Natural killer cell (primary cell): ENCODE results near the gene AOC2. TPM values are rescaled to one million over a fixed set of nuclear protein-coding genes. Genes with fewer than 3 reads are reported as not detected.

ENCODE experiments used
- ATAC-seq, 3 donors: fragments of 150-1000 bp in 2 of 3; fragments of 200-7000 bp in 1 of 3; cut with Tn5 transposase; 1 replicate in 1 of 3; 2 replicates in 2 of 3; pipeline ENCODE4 v1.10.0; 2021; ENCODE audit warnings: mild to moderate bottlenecking in 2 of 3, moderate library complexity in 2 of 3
- DNase-seq, 2 donors: peaks; one replicate each; pipeline versions ENCODE4 v3.0.0 to v3.0.0-alpha.2; 2013 to 2021; ENCODE audit warnings: mixed read lengths in 1 of 2
- H3K27ac ChIP-seq: one replicate; pipeline ENCODE4 v1.5.1; 2013; ENCODE audit warnings: mild to moderate bottlenecking, low read length
- H3K27me3 ChIP-seq: one replicate; pipeline ENCODE4 v1.6.1; 2013; ENCODE audit warnings: low read length; ENCODE audit not compliant: control insufficient read depth, insufficient read depth
- H3K36me3 ChIP-seq: one replicate; pipeline ENCODE4 v1.6.1; 2013; ENCODE audit warnings: low read length; ENCODE audit not compliant: control insufficient read depth, insufficient read depth
- H3K4me1 ChIP-seq: one replicate; pipeline ENCODE4 v1.6.1; 2013; ENCODE audit warnings: low read length; ENCODE audit not compliant: control insufficient read depth, insufficient read depth
- H3K4me3 ChIP-seq: one replicate; pipeline ENCODE4 v1.5.1; 2013; ENCODE audit warnings: low read length
- H3K9me3 ChIP-seq: one replicate; pipeline ENCODE4 v1.6.1; 2013; ENCODE audit warnings: low read length; ENCODE audit not compliant: control insufficient read depth, insufficient read depth
- H3K27ac Mint-ChIP-seq, 2 donors: one replicate each; pipeline ENCODE4 v1.8.0; 2022; ENCODE audit warnings: mild to moderate bottlenecking in 2 of 2, mixed read lengths in 2 of 2, moderate library complexity in 1 of 2
- H3K27me3 Mint-ChIP-seq, 2 donors: one replicate each; pipeline ENCODE4 v1.8.0; 2022; ENCODE audit warnings: low read depth in 2 of 2, mixed read lengths in 2 of 2
- H3K36me3 Mint-ChIP-seq: one replicate; pipeline ENCODE4 v1.8.0; 2022; ENCODE audit warnings: mixed read lengths
- H3K4me1 Mint-ChIP-seq, 2 donors: one replicate each; pipeline ENCODE4 v1.8.0; 2022; ENCODE audit warnings: mixed read lengths in 2 of 2
- H3K4me3 Mint-ChIP-seq: one replicate; pipeline ENCODE4 v1.8.0; 2022; ENCODE audit warnings: mild to moderate bottlenecking, moderate library complexity, mixed read lengths
- H3K9me3 Mint-ChIP-seq, 2 donors: one replicate each; pipeline ENCODE4 v1.8.0; 2022; ENCODE audit warnings: mixed read lengths in 2 of 2
- CTCF ChIP-seq: fragments of 200-600 bp; IDR thresholded peaks from one replicate; pipeline ENCODE4 v1.8.0; 2022; ENCODE audit warnings: antibody characterized with exemption
- WGBS: methylation state at CpG from one replicate; pipeline ENCODE4 v1.1.7; 2013; ENCODE audit warnings: missing lambda C conversion rate; ENCODE audit not compliant: insufficient coverage; 5-methylcytosine and 5-hydroxymethylcytosine counted together
- intact Hi-C: fragments of 100-400 bp; cut with micrococcal nuclease; formaldehyde crosslinking; loops from one replicate; pipeline ENCODE4 v1.14.2; 2022
- total RNA-seq, 4 donors: library from RNA; stranded (reverse); fragments of 120-200 nt in 1 of 4; gene quantifications; one replicate each; pipeline versions ENCODE4 v1.2.3 to v1.2.4, GENCODE V29; 2013 to 2022

Gene AOC2
- total RNA-seq, 3 donors from 2014 or later (not counting 1 experiment from before 2014, with no cell fraction given) = 3.0 to 3.9 (median 3.5) TPM

GRCh38 chr17:42845918-42846593 lies 1.7 kb downstream of the AOC2 start:
- H3K27ac ChIP-seq = no peak overlapping the region
- intact Hi-C loops = no loop called here
- H3K36me3 ChIP-seq = peaks cover 38% of the 10 kb centered on the region

GRCh38 chr17:42846594-42847280 lies 2.4 kb downstream of the AOC2 start:
- peak in 1 of 3 donors; percentile 11 for ATAC-seq
- Histone ChIP-seq H3K4me1 (peaks cover 9% of the 10 kb centered on the region), H3K27me3 (no peaks in the 10 kb centered on the region), H3K9me3 (no peaks in the 10 kb centered on the region), H3K4me3 (no peak overlapping the region), H3K36me3 (peaks cover 32% of the 10 kb centered on the region), H3K27ac (no peak overlapping the region)
- Mint-ChIP-seq H3K36me3 (no peaks in the 10 kb centered on the region), H3K4me1 (peaks cover 0 to 11% of the 10 kb centered on the region in 2 donors), H3K27ac (peak overlapping the region in 1 of 2 donors; percentile 88), H3K9me3 (no peaks in the 10 kb centered on the region), H3K4me3 (no peak overlapping the region), H3K27me3 (no peaks in the 10 kb centered on the region)
- DNase-seq = no peak
- TF ChIP-seq CTCF = no peak
- 94% methylated on average over 8 of the region's 9 CpGs for WGBS
- intact Hi-C loops = no loop called here

More at GRCh38 chr17:42845918-42846593, 1.7 kb downstream of the AOC2 start:
- H3K27me3 Mint-ChIP-seq = no peaks in the 10 kb centered on the region
- peak; percentile 30 to 55 (median 49) for ATAC-seq
- Histone ChIP-seq H3K27me3 (no peaks in the 10 kb centered on the region), H3K4me3 (no peak overlapping the region), H3K9me3 (no peaks in the 10 kb centered on the region), H3K4me1 (peaks cover 9% of the 10 kb centered on the region)
- no peak for TF ChIP-seq CTCF
- 54% methylated on average over 6 of the region's 7 CpGs for WGBS
- no peak for DNase-seq
- H3K36me3 Mint-ChIP-seq = no peaks in the 10 kb centered on the region
- no peak overlapping the region for H3K4me3 Mint-ChIP-seq
- peaks cover 0 to 11% of the 10 kb centered on the region in 2 donors for H3K4me1 Mint-ChIP-seq
- H3K27ac Mint-ChIP-seq = peak overlapping the region; percentile 53 to 88
- H3K9me3 Mint-ChIP-seq = no peaks in the 10 kb centered on the region

- Mint-ChIP-seq H3K27me3 (no peaks in the 10 kb centered on the region), H3K27ac (no peak overlapping the region), H3K4me1 (peaks cover 0 to 11% of the 10 kb centered on the region in 2 donors), H3K4me3 (no peak overlapping the region), H3K9me3 (no peaks in the 10 kb centered on the region), H3K36me3 (no peaks in the 10 kb centered on the region)
- WGBS = 100% methylated on average over 3 of the region's 3 CpGs
- Histone ChIP-seq H3K4me3 (no peak overlapping the region), H3K9me3 (no peaks in the 10 kb centered on the region), H3K36me3 (peaks cover 18% of the 10 kb centered on the region), H3K27me3 (no peaks in the 10 kb centered on the region), H3K4me1 (peaks cover 9% of the 10 kb centered on the region), H3K27ac (no peak overlapping the region)
- ATAC-seq (no peak), DNase-seq (no peak)
- intact Hi-C loops = no loop called here
- TF ChIP-seq CTCF = no peak
Measured at GRCh38 chr17:42848093-42848492, 3.7 kb downstream of the AOC2 start.
